Duodenal mucosa (tissue), 2 donors: ENCODE data around the gene WTIP.

Experiments used
- H3K27ac ChIP-seq: one replicate; pipeline ENCODE4 v1.7.0; 2013; ENCODE audit warnings: low read depth, low read length
- H3K27me3 ChIP-seq, 2 donors: one replicate each; pipeline ENCODE4 v1.7.0; 2013; ENCODE audit warnings: low read length in 2 of 2, control low read depth in 1 of 2; ENCODE audit not compliant: insufficient read depth in 2 of 2, control insufficient read depth in 1 of 2
- H3K36me3 ChIP-seq, 2 donors: one replicate each; pipeline ENCODE4 v1.7.0; 2013; ENCODE audit warnings: low read length in 2 of 2, control low read depth in 1 of 2; ENCODE audit not compliant: insufficient read depth in 2 of 2, control insufficient read depth in 1 of 2
- H3K4me1 ChIP-seq, 2 donors: one replicate each; pipeline ENCODE4 v1.7.0; 2013; ENCODE audit warnings: low read length in 2 of 2, control low read depth in 1 of 2; ENCODE audit not compliant: insufficient read depth in 2 of 2, control insufficient read depth in 1 of 2
- H3K4me3 ChIP-seq, 2 donors: one replicate each; pipeline ENCODE4 v1.7.0; 2013; ENCODE audit warnings: low read length in 2 of 2, low read depth in 1 of 2
- H3K9ac ChIP-seq, 2 donors: one replicate each; pipeline ENCODE4 v1.7.0; 2013; ENCODE audit warnings: low read length in 2 of 2, low read depth in 1 of 2
- H3K9me3 ChIP-seq, 2 donors: one replicate each; pipeline ENCODE4 v1.7.0; 2013; ENCODE audit warnings: low read length in 2 of 2, control low read depth in 1 of 2; ENCODE audit not compliant: control insufficient read depth in 1 of 2

WTIP gene

GRCh38 chr19:34493038-34493648, 11.6 kb downstream of the WTIP start:
- Histone ChIP-seq H3K36me3 (peaks cover 0 to 2% of the 10 kb centered on the region in 2 donors), H3K4me1 (no peaks in the 10 kb centered on the region), H3K9me3 (no peaks in the 10 kb centered on the region), H3K9ac (no peak overlapping the region), H3K4me3 (no peak overlapping the region), H3K27me3 (no peaks in the 10 kb centered on the region), H3K27ac (no peak overlapping the region)

- Histone ChIP-seq H3K36me3 (peaks cover 0 to 2% of the 10 kb centered on the region in 2 donors), H3K27ac (no peak overlapping the region), H3K4me3 (no peak overlapping the region), H3K9ac (no peak overlapping the region), H3K4me1 (no peaks in the 10 kb centered on the region), H3K9me3 (no peaks in the 10 kb centered on the region), H3K27me3 (no peaks in the 10 kb centered on the region)
Measured at GRCh38 chr19:34493649-34494044, 12.1 kb downstream of the WTIP start.

- H3K36me3 ChIP-seq: peaks cover 0 to 2% of the 10 kb centered on the region in 2 donors
- no peaks in the 10 kb centered on the region for H3K4me1 ChIP-seq
- no peak overlapping the region for H3K4me3 ChIP-seq
- no peak overlapping the region for H3K27ac ChIP-seq
- H3K9me3 ChIP-seq: no peaks in the 10 kb centered on the region
- no peak overlapping the region for H3K9ac ChIP-seq
- no peaks in the 10 kb centered on the region for H3K27me3 ChIP-seq
Measured at GRCh38 chr19:34494601-34495000, 13.0 kb downstream of the WTIP start.

- H3K27ac ChIP-seq: no peak overlapping the region
- no peaks in the 10 kb centered on the region for H3K4me1 ChIP-seq
- no peaks in the 10 kb centered on the region for H3K27me3 ChIP-seq
- peaks cover 0 to 2% of the 10 kb centered on the region in 2 donors for H3K36me3 ChIP-seq
- no peak overlapping the region for H3K4me3 ChIP-seq
- no peaks in the 10 kb centered on the region for H3K9me3 ChIP-seq
- H3K9ac ChIP-seq: no peak overlapping the region
Measured at GRCh38 chr19:34495416-34495815, 13.9 kb downstream of the WTIP start.

- Histone ChIP-seq H3K27me3 (no peaks in the 10 kb centered on the region), H3K36me3 (no peaks in the 10 kb centered on the region), H3K9me3 (no peaks in the 10 kb centered on the region), H3K4me3 (no peak overlapping the region), H3K4me1 (no peaks in the 10 kb centered on the region), H3K9ac (no peak overlapping the region), H3K27ac (no peak overlapping the region)
Measured at GRCh38 chr19:34497112-34497805, 15.7 kb downstream of the WTIP start.

- Histone ChIP-seq H3K27me3 (no peaks in the 10 kb centered on the region), H3K9me3 (no peaks in the 10 kb centered on the region), H3K4me1 (no peaks in the 10 kb centered on the region), H3K27ac (no peak overlapping the region), H3K36me3 (no peaks in the 10 kb centered on the region), H3K4me3 (no peak overlapping the region), H3K9ac (no peak overlapping the region)
Measured at GRCh38 chr19:34499155-34499834, 17.7 kb downstream of the WTIP start.

GRCh38 chr19:34500656-34501120, 19.1 kb downstream of the WTIP start:
- no peaks in the 10 kb centered on the region for H3K4me1 ChIP-seq
- no peaks in the 10 kb centered on the region for H3K36me3 ChIP-seq
- H3K27ac ChIP-seq: no peak overlapping the region

GRCh38 chr19:34501339-34502320, 20.1 kb downstream of the WTIP start:
- Histone ChIP-seq H3K9ac (no peak overlapping the region), H3K27me3 (no peaks in the 10 kb centered on the region), H3K27ac (no peak overlapping the region), H3K4me1 (no peaks in the 10 kb centered on the region), H3K4me3 (no peak overlapping the region), H3K36me3 (no peaks in the 10 kb centered on the region), H3K9me3 (no peaks in the 10 kb centered on the region)

More at GRCh38 chr19:34500656-34501120, 19.1 kb downstream of the WTIP start:
- Histone ChIP-seq H3K27me3 (no peaks in the 10 kb centered on the region), H3K9ac (no peak overlapping the region), H3K9me3 (no peaks in the 10 kb centered on the region), H3K4me3 (no peak overlapping the region)

- Histone ChIP-seq H3K4me3 (no peak overlapping the region), H3K36me3 (no peaks in the 10 kb centered on the region), H3K9ac (no peak overlapping the region), H3K9me3 (no peaks in the 10 kb centered on the region), H3K27ac (no peak overlapping the region), H3K4me1 (no peaks in the 10 kb centered on the region), H3K27me3 (no peaks in the 10 kb centered on the region)
Measured at GRCh38 chr19:34502582-34503411, 21.2 kb downstream of the WTIP start.
